Calu3 (cell line): ENCODE results near the gene MLF2. TPM values are rescaled to one million over a fixed set of nuclear protein-coding genes. Genes with fewer than 3 reads are reported as not detected.
A peak's percentile ranks its signal among the peaks of the same experiment; 100 is the strongest.

Experiments used
- BruUV-seq: library from RNA; stranded (reverse); fragments of 400-500 nt; replicated peaks from 2 replicates; lab custom pipeline; 2021; lab: Mats Ljungman, UMichigan
- CTCF ChIA-PET: fragments of 300-600 bp; sonication (Branson Sonifier 250); formaldehyde crosslinking; loops from one replicate; lab custom pipeline; 2022; ENCODE audit warnings: antibody characterized with exemption; lab: Charles Lee
- DNase-seq: peaks from one replicate; pipeline ENCODE4 v3.0.0; 2022
- H3K27ac Mint-ChIP-seq: one replicate; pipeline ENCODE4 v1.8.0; 2022; ENCODE audit warnings: mixed read lengths; ENCODE audit not compliant: unreplicated experiment
- H3K27me3 Mint-ChIP-seq: one replicate; pipeline ENCODE4 v1.8.0; 2022; ENCODE audit warnings: mixed read lengths; ENCODE audit not compliant: unreplicated experiment
- H3K36me3 Mint-ChIP-seq: one replicate; pipeline ENCODE4 v1.8.0; 2022; ENCODE audit warnings: mild to moderate bottlenecking, moderate library complexity, mixed read lengths; ENCODE audit not compliant: insufficient read depth, unreplicated experiment
- H3K4me1 Mint-ChIP-seq: one replicate; pipeline ENCODE4 v1.8.0; 2022; ENCODE audit warnings: mild to moderate bottlenecking, low read depth, mixed read lengths; ENCODE audit not compliant: unreplicated experiment
- H3K4me3 Mint-ChIP-seq: one replicate; pipeline ENCODE4 v1.8.0; 2022; ENCODE audit warnings: mild to moderate bottlenecking, low read depth, moderate library complexity, mixed read lengths; ENCODE audit not compliant: unreplicated experiment
- H3K9me3 Mint-ChIP-seq: one replicate; pipeline ENCODE4 v1.8.0; 2022; ENCODE audit warnings: low read depth, mixed read lengths; ENCODE audit not compliant: unreplicated experiment
- intact Hi-C: fragments of 100-400 bp; cut with micrococcal nuclease; formaldehyde crosslinking; loops from one replicate; pipeline ENCODE4 v1.10.0; 2022; ENCODE audit not compliant: unreplicated experiment
- total RNA-seq: library from RNA; stranded (reverse); gene quantifications from 2 replicates; pipeline ENCODE4 v1.2.3, GENCODE V29; 2022
- TF ChIP-seq, protein P1 (sequence below): fragments of 200-600 bp; IDR thresholded peaks from one replicate; pipeline ENCODE4 v1.8.0; 2022; ENCODE audit warnings: antibody characterized with exemption; ENCODE audit not compliant: unreplicated experiment

MLF2 gene
- total RNA-seq, 1 experiment from 2014 or later, result 176 TPM

DNA sequence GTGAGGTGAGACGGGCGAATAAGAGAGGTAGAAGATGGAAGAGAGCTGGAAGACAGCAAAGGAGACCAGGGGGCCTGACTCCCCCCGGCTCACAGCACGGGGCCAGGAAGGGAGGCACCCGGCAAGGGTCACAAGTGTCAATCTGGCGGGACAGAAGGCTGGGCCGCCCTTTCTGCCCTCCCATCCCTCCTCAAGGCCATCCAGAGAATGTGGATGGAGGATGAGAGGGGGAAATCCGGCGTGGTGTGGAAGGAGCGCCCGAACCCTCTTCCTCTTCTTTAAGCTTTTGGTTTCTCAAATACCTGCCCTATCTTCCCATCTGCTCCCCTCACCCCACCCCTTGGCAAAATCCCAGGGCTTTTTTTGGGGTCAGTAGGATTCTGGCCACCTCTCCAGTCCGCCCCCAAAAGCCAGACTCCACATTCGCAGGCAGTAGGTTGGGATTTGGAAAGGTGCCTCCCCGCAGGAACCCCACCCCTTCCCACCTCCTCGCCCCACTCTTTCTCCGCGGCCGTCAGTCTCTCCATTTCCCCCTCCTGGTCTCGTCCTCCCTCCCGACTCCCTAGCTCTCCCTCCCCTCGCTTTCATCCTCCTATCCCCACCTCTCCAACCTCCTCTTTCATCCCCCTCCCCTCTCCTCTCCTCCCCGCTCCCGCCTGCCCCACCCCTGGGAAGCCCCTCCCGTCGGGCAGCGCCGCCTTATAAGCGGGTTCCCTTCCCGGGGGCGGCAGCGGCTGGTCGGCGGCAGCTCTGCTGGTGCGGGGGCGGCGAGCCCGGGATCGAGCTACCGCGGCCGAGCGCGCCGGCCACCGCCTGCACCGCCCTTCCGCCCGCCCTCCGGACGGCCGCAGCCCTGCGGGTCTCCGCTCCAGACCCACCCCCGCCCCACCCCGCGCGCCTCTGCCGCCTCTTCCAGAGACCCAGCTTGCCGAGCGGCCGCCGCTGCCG, 13.0 kb upstream of the MLF2 start, which contains the start of gene PTMS:
TSS of gene PTMS (plus strand) at position 730 of the 948 bp plus-strand sequence. CDS start 343 bp downstream, outside the sequence.
- Mint-ChIP-seq H3K4me3 (peak within 1 kb of the TSS; percentile 81), H3K4me1 (peaks cover 40% of the 10 kb centered on the region), H3K9me3 (peaks cover 2% of the 10 kb centered on the region), H3K27ac (peak within 1 kb of the TSS; percentile 80), H3K36me3 (peaks cover 50% of the 10 kb centered on the region), H3K27me3 (peaks cover 29% of the 10 kb centered on the region)
- intact Hi-C loops, result no loop called here
- CTCF ChIA-PET, result interaction anchor here (0.5 to 2.5 kb wide), 10 partner anchors 13 to 158 kb away, joined by 3 to 24 read pairs (median 4); partner anchors contain the start of genes COPS7A, MLF2, P3H3 and USP5
- BruUV-seq, result no TSS peak
- DNase-seq, result peak; percentile 67
- TF ChIP-seq, protein P1, sequence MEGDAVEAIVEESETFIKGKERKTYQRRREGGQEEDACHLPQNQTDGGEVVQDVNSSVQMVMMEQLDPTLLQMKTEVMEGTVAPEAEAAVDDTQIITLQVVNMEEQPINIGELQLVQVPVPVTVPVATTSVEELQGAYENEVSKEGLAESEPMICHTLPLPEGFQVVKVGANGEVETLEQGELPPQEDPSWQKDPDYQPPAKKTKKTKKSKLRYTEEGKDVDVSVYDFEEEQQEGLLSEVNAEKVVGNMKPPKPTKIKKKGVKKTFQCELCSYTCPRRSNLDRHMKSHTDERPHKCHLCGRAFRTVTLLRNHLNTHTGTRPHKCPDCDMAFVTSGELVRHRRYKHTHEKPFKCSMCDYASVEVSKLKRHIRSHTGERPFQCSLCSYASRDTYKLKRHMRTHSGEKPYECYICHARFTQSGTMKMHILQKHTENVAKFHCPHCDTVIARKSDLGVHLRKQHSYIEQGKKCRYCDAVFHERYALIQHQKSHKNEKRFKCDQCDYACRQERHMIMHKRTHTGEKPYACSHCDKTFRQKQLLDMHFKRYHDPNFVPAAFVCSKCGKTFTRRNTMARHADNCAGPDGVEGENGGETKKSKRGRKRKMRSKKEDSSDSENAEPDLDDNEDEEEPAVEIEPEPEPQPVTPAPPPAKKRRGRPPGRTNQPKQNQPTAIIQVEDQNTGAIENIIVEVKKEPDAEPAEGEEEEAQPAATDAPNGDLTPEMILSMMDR, result no peak

- no peak for DNase-seq
- Mint-ChIP-seq H3K4me3 (peak overlapping the region; percentile 81), H3K9me3 (peaks cover 2% of the 10 kb centered on the region), H3K4me1 (peaks cover 40% of the 10 kb centered on the region), H3K36me3 (peaks cover 50% of the 10 kb centered on the region), H3K27ac (peak overlapping the region; percentile 34), H3K27me3 (peaks cover 31% of the 10 kb centered on the region)
- no TSS peak for BruUV-seq
- CTCF ChIA-PET, result interaction anchor here (1.5 to 2.5 kb wide), 3 partner anchors 12 to 87 kb away, joined by 4 to 24 read pairs (median 8); partner anchors contain the start of genes MLF2 and USP5
- intact Hi-C loops, result no loop called here
- TF ChIP-seq, protein P1, result no peak
Measured at GRCh38 chr12:6765048-6765633, 12.2 kb upstream of the MLF2 start.

DNA sequence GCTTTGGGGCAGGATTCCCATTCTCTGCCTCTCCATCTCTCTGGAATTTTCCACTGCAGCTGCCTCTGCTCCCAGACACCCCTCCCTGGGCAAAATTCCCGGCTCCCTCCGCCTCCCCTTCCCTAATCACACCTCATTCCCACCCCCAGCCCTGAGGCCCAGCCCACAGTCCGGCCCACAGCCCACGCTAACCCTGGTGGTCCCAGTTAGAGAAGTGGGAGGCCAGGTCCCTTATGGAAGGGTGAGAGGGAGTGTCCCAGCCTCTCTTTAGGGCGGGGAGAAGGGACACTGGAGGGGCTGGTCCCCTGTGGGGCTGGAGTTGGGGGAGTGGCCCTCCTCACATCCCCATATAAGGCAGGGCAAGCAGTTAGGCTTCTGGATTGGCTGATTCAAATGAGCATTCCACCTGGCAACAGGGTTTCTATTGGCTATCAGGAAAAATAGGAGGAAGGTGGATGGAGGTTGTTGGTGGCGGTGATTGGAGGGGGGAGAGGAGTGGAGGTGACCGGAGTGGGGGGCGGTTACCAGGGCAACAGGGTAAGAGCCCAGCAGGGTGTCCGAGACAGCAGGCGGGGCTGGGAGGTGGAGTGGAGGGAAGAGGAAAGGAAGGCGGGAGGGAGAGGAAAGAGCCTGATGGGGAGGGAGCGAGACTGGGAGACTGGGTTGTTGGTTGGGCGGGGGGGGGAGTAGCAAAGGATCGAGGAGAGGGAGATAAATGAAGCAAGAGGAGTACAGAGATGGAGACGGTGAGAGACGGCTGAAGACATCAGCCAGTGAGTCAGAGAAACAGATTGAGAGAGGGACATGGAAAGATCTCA, 11.3 kb upstream of the MLF2 start:
- peak overlapping the region; percentile 84 for H3K27ac Mint-ChIP-seq
- H3K27me3 Mint-ChIP-seq, result peaks cover 41% of the 10 kb centered on the region
- no TSS peak for BruUV-seq
- H3K9me3 Mint-ChIP-seq, result peaks cover 2% of the 10 kb centered on the region
- peak; percentile 85 for DNase-seq
- CTCF ChIA-PET, result interaction anchor here (0.8 kb wide), 1 partner anchor 14 kb away, joined by 3 read pairs; no protein-coding TSS in a partner anchor
- TF ChIP-seq, protein P1, result no peak
- peaks cover 44% of the 10 kb centered on the region for H3K36me3 Mint-ChIP-seq
- intact Hi-C loops, result no loop called here
- peaks cover 40% of the 10 kb centered on the region for H3K4me1 Mint-ChIP-seq
- peak overlapping the region; percentile 81 for H3K4me3 Mint-ChIP-seq

DNA sequence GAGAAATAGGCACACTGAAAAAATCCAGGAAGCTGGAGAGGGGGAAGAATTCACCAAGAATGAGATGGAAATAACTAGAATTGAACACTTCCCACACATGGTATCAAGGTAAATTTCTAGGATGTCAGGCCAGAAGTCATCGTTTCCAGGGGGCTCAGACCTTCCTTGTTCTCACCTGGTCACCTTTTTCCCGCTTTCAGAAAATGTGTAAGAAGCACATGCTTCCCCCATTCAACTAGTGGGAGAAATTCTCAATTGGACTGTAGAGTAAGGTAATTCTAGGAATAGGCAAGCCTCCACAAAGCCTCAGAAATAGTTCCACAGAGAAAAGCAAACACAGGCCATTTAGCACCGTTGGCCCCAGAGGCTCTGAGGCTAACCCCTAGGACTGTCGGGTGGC, 10.4 kb upstream of the MLF2 start:
- H3K36me3 Mint-ChIP-seq, result peaks cover 41% of the 10 kb centered on the region
- CTCF ChIA-PET, result interaction anchor here (0.8 kb wide), 1 partner anchor 15 kb away, joined by 3 read pairs; no protein-coding TSS in a partner anchor
- no peak overlapping the region for H3K4me3 Mint-ChIP-seq
- H3K9me3 Mint-ChIP-seq, result peaks cover 2% of the 10 kb centered on the region
- no peak overlapping the region for H3K27ac Mint-ChIP-seq
- peaks cover 39% of the 10 kb centered on the region for H3K4me1 Mint-ChIP-seq
- TF ChIP-seq, protein P1, result no peak
- peaks cover 48% of the 10 kb centered on the region for H3K27me3 Mint-ChIP-seq
- BruUV-seq, result no TSS peak
- intact Hi-C loops, result no loop called here
- no peak for DNase-seq
